H1 (cell line): ENCODE data around the gene PLB1.

Source experiments
- EGR1 ChIP-seq: IDR thresholded peaks from 2 replicates; pipeline ENCODE4 v1.6.1; 2011; ENCODE audit warnings: low read depth, low read length, borderline replicate concordance
- KDM1A ChIP-seq: fragments of 200-600, 300-600 bp; sonication (generic); IDR thresholded peaks from 2 replicates; pipeline ENCODE4 v1.7.1; 2016; ENCODE audit warnings: mild to moderate bottlenecking, low read length, borderline replicate concordance
- NANOG ChIP-seq: IDR thresholded peaks from 2 replicates; pipeline ENCODE4 v1.6.1; 2011; ENCODE audit warnings: low read length, low read depth, mild to moderate bottlenecking, inconsistent platforms; ENCODE audit not compliant: insufficient read depth, poor library complexity, severe bottlenecking
- POU5F1 ChIP-seq: IDR thresholded peaks from 2 replicates; pipeline ENCODE4 v1.6.1; 2011; ENCODE audit warnings: low read depth, mild to moderate bottlenecking, low read length, moderate library complexity
- TF ChIP-seq, protein P1 (sequence below), 3 experiments: IDR thresholded peaks; 1 replicate in 2 of 3; 2 replicates in 1 of 3; pipeline versions ENCODE4 v1.5.1 to v1.6.1; 2011; ENCODE audit warnings: low read length in 3 of 3, mild to moderate bottlenecking in 3 of 3, inconsistent platforms in 2 of 3, low read depth in 1 of 3, moderate library complexity in 1 of 3; ENCODE audit not compliant: insufficient read depth in 1 of 3; ENCODE audit errors: control extremely low read depth in 1 of 3

DNA sequence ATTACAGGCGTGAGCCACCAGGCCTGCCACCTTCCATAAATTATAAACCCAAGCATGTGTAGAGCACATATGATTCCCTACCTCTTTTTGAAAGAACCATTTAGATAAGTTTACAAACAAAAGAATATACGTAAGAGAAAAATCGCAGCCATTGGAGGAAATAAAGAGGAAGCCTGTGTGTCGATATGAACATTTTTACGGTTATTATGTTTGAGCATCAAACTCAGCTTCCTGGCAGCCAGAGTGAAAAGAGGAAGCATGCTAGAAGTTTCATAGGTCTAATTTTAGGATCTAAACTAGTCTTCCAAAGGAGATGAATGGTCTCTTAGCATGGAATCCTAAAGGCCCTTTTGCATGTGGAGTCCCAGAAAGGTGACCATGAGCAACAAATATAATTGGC is 104.3 kb downstream of the PLB1 start:
- TF ChIP-seq POU5F1 (no peak), NANOG (no peak), KDM1A (no peak), EGR1 (no peak)
- TF ChIP-seq, protein P1, sequence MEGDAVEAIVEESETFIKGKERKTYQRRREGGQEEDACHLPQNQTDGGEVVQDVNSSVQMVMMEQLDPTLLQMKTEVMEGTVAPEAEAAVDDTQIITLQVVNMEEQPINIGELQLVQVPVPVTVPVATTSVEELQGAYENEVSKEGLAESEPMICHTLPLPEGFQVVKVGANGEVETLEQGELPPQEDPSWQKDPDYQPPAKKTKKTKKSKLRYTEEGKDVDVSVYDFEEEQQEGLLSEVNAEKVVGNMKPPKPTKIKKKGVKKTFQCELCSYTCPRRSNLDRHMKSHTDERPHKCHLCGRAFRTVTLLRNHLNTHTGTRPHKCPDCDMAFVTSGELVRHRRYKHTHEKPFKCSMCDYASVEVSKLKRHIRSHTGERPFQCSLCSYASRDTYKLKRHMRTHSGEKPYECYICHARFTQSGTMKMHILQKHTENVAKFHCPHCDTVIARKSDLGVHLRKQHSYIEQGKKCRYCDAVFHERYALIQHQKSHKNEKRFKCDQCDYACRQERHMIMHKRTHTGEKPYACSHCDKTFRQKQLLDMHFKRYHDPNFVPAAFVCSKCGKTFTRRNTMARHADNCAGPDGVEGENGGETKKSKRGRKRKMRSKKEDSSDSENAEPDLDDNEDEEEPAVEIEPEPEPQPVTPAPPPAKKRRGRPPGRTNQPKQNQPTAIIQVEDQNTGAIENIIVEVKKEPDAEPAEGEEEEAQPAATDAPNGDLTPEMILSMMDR (IDR thresholded peaks at IDR 0.05; ENCODE audit: control extremely low read depth in 1 of 3, insufficient read depth in 1 of 3, low read depth in 1 of 3, low read length in 3 of 3), result no peak
